Transverse colon (tissue), 4 donors: ENCODE measurements around the gene NR3C1.
A peak's percentile ranks its signal among the peaks of the same experiment; 100 is the strongest.

Source experiments
- EP300 ChIP-seq: sonication (generic); formaldehyde crosslinking; IDR thresholded peaks from one replicate; pipeline ENCODE4 v1.6.1; 2017; ENCODE audit warnings: antibody characterized with exemption, low read depth
- POLR2A ChIP-seq: fragments of 450-650 bp; IDR thresholded peaks from one replicate; pipeline ENCODE4 v1.6.1; 2016; ENCODE audit warnings: antibody characterized with exemption, mild to moderate bottlenecking, moderate library complexity
- POLR2AphosphoS5 ChIP-seq, 3 donors: sonication (generic); formaldehyde crosslinking; IDR thresholded peaks; one replicate each; pipeline ENCODE4 v1.6.1; 2016; ENCODE audit warnings: antibody characterized with exemption in 3 of 3
- TF ChIP-seq, protein P1 (sequence below), 5 experiments: fragments of 200-600 bp in 3 of 5; fragments of 450-650 bp in 2 of 5; sonication (generic) in 3 of 5; IDR thresholded peaks; 1 replicate in 2 of 5; 2 replicates in 3 of 5; pipeline ENCODE4 v1.5.1; 2016 to 2017; ENCODE audit warnings: antibody characterized with exemption in 5 of 5, inconsistent platforms in 3 of 5, mild to moderate bottlenecking in 2 of 5, moderate library complexity in 1 of 5

GRCh38 chr5:143405063-143405848 lies 1.8 kb upstream of the NR3C1 start:
- TF ChIP-seq, protein P1, sequence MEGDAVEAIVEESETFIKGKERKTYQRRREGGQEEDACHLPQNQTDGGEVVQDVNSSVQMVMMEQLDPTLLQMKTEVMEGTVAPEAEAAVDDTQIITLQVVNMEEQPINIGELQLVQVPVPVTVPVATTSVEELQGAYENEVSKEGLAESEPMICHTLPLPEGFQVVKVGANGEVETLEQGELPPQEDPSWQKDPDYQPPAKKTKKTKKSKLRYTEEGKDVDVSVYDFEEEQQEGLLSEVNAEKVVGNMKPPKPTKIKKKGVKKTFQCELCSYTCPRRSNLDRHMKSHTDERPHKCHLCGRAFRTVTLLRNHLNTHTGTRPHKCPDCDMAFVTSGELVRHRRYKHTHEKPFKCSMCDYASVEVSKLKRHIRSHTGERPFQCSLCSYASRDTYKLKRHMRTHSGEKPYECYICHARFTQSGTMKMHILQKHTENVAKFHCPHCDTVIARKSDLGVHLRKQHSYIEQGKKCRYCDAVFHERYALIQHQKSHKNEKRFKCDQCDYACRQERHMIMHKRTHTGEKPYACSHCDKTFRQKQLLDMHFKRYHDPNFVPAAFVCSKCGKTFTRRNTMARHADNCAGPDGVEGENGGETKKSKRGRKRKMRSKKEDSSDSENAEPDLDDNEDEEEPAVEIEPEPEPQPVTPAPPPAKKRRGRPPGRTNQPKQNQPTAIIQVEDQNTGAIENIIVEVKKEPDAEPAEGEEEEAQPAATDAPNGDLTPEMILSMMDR (IDR thresholded peaks at IDR 0.05) = peak in 1 of 5 experiments; percentile 5
- TF ChIP-seq EP300 (no peak), POLR2A (peak; percentile 70), POLR2AphosphoS5 (IDR thresholded peaks at IDR 0.05) (peak; percentile 49 to 60 (median 59))
